HG03097 (cell line): Measurements from ENCODE around the gene CTSD.

Source experiments
- ATAC-seq: cut with Tn5 transposase; IDR thresholded peaks from one replicate; pipeline ENCODE4 v1.9.1; 2021; ENCODE audit not compliant: unreplicated experiment, low FRiP score

The CTSD gene

DNA sequence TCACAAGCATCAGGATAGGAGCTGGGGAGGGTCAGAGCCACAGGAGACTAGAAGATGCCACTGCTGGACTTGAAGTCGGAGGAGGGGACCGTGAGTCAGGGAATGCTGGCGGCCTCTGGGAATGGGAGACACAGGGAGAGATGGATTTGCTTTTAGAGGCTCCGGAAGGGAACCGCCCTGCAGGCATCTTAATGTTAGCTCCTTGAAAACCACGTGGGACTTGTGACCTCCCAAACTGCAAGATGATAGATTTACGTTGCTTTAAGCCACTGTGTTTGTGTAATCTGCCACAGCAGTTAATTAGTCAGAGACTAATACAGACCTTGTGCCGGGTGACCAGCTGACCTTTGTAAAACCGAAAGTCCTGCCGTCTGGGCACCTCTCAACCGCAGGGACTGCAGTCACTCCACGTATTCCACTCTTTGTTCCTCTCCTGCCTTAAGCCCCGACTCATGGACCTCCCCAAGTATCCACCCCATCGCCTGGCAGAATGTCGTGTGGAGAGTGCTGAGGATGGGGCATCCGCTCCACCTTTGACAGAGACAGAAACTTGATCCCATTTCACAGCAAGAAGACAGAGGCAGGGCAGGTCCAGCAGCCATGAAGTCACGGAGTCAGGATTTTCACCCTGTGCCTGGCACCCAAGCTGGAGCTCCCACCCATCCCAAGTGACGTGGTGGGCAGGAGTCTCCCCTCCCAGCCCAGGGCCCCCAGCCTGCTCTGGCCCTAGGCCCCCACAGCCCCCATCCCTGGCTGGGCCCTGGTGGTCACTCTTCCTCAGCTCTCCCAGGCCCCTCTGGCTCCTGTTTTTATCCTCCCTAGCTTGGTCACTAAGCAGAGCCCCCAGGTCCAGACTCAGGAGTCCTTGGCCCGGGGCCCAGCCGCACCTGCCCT, 19.4 kb upstream of the CTSD start:
- ATAC-seq = no peak

- no peak for ATAC-seq
Observed at GRCh38 chr11:1782031-1782590, 18.4 kb upstream of the CTSD start.

DNA sequence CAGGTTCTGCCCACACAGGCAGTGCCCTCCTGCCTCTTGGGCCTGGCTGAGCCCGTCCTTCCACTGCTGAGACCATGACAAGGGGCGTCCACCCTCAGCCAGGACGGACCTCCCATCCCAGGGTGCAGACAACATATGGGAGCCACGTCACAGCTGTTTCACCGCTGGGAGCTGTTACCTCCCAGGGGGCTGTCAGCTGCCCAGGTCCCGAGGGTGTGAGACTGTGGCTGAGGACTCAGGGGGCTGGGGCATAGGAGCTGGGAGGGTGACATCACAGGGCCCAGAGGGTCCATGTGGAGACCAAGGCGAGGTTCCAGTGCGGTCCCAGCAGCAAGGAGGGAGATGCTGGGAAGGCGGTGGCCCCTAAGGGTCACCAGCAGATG, 17.9 kb upstream of the CTSD start:
- no peak for ATAC-seq

GRCh38 chr11:1780700-1781592, 17.2 kb upstream of the CTSD start:
- no peak for ATAC-seq

DNA sequence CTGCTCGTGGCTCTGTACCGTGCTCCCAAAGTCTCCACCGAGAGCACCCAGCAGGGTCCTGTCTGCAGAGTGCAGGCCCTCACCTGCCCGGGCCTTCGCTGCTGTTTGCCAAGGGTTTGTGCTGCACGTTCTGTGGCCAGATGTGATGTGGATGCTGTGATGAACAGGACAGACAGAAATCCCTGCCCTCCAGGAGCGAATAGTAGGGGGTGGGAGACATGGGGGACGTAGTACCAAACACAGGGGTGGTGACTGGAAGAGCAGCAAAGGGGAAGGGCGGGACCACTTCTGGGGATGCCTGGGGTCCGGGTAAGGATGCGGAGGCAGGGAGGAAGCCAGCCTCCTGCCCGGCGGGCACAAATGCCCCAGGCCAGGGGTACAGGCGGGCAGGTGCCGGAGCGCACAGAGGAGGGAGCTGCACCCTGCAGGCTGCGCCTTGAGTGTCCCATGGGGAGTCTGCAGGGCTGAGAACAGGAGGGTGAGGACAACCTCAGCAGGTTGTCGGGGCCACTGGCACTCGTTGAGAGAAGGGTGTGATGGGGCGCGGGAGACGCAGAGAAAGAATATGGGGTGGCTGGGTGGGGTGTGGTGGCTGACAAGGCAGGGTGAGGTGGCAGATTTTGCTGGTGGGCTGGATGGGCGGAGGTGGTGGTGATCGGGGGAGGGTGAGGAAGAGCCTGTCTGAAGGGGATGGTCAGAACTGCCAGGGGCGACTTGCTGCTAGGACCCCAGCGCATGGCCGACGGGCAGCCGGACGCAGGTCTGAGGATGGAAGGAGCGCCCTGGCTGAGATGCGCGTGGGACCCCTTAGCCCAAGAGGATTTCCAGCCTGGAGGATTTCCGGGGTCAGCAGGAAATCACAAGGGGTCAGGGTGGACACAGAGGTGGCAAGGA, 16.3 kb upstream of the CTSD start:
- ATAC-seq = no peak

DNA sequence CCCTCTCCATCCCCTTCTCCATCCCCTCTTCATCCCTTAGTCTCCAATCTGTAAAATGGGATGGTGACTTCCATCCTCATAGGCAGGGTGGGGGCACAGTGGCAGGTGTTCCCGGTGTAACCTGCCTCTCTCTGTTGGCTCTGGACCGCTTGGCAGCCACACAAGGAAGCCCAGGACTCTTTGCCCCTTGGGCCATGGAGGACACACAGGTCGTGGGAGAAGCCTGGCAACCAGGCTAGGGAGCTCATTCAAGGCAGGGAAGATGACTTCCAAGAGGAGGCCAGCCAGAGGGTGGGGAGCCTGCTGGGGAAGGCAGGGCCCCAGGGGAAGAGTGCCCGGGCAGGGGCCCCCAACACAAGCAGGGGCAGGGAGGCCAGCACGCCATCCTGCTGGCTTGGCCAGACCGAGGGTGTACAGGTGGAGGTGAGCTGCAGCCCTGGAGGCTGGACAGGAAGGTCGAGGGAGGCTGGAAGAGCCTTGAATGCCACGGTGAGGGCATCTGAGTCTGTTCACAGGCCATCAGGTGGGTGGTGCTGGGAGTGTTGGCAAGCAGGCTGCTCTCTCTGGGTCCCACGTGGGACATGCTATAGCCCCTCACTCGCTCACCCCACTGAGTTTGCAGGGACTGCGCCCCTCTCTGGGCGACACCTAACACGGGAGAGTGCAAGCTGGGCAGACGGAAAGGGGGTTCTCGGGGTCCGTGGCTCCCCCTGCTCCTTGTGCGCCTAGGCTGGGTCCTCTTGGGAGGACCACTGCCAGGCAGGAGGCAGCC, 15.5 kb upstream of the CTSD start:
- ATAC-seq = no peak

- ATAC-seq = no peak
Observed at GRCh38 chr11:1778141-1778911, 14.6 kb upstream of the CTSD start.

DNA sequence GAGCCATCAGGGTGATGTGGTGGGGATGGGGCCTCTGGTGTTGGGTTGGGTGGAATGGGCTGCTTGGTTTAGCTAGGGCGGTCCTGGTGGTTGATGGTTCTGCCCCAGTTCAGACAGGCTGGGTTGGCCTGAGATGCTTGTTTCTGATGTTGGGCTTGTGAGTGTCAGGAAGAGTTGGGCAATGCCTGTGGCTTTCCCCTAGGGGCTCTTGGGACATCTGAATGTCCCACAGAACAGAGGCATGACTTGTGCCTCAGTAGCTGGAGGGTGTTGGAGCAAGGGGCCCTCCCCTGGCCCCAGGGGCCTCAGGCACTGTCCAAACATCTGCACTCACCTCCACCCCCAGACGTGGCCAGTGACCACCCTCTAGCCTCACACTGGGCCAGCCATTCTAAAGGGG, 14.0 kb upstream of the CTSD start:
- ATAC-seq = no peak

DNA sequence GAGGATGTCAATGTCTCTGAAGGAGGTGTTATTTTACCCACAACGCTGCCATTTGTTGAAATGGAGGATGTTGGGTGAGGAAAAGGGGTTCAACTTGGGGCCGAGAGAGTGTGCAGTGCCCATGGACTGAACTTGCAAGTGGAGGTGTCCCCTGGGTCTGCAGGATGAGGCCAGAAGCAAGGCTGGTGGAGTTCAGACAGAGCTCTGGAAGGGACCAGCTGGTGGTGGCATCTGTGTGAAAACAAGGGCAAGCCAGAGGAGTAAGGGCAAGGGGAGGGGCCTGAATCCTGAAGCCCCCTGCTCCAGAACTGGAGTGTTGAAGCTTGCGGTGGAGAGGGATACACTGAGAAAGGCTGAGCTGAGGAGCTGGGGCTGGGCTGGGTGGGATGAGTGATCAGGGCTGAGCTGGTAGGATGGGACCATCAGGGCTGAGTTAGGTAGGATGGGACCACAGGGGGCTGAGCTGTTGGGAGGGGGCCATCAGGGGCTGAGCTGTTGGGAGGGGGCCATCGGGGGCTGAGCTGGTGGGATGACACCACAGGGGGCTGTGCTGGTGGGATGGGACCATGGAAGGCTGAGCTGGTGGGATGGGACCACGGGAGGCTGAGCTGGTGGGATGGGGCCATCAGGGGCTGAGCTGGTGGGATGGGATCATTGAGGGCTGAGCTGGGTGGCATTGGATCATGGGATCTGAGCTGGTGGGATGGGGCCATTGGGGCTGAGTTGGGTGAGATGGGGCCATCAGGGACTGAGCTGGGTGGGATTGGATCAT, 13.4 kb upstream of the CTSD start:
- no peak for ATAC-seq

- ATAC-seq = no peak
Observed at GRCh38 chr11:1776331-1776851, 12.7 kb upstream of the CTSD start.

GRCh38 chr11:1774886-1775285, 11.2 kb upstream of the CTSD start:
- ATAC-seq = no peak

- no peak for ATAC-seq
Observed at GRCh38 chr11:1773994-1774550, 10.3 kb upstream of the CTSD start.

DNA sequence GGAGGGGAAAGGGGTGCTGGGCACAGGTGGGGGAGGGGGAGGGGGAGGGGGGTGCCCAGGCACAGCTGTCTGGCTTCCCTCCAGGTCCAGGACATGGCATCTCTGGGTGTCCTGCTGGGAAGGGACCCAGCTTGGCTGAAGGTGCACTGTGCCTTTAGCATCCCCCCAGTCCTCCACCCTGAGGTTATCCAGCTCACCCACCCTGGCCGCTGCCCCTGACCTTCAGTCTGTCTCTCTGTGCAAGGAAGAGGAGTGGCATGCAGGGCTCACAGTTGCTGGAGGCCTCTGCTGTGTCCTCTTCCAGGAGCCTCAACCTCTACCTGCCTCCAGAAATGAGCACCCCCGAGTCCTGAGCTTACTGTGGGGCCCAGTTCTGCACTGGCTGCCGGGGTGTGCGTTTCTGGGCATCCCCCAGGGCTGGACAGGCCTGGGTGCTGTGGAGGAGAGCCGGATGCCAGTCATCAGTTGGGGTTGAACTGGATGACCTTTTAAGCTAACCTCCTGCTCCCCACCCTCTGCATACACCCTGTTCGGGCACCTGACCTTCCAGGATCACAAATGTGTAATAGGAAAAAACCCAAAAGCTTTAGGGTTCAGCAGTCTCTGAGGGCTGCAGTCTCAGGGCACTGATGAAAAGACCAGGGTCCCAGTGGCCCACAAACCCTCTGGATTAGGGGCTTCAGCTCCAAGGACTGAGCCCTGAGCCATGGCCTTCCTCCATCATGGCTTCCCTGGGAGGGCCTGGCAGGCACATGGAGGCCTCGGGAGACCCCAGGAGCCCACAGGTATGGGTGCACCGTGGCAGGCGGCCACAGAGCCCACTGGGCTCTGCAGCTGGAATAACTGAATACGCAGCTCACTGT, 9.6 kb upstream of the CTSD start:
- ATAC-seq = no peak

GRCh38 chr11:1772270-1773130, 8.8 kb upstream of the CTSD start:
- ATAC-seq = no peak

- ATAC-seq = no peak
Observed at GRCh38 chr11:1771700-1772099, 8.0 kb upstream of the CTSD start.

DNA sequence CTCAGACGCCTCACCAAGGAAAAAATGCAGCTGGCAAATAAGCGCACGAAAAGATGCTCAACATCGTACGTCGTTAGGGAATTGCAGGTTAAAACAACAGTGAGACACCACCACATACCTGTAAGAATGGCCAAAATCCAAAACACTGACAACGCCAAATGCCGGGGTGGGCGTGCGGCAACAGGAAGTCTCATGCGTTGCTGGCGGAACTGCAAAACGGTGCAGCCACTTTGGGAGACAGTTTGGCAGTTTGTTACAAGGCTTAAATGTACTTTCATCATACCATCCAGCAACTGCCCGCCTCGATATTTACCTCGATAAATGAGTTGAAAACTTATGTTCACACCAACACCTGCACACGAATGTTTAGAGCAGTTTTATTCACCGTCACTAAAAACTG, 7.5 kb upstream of the CTSD start:
- no peak for ATAC-seq
